ENCODE results near the gene FRYL. TPM values are rescaled to one million over a fixed set of nuclear protein-coding genes. Genes with fewer than 3 reads are reported as not detected.
"Not testable (repeated sequence)": the region's sequence is repeated elsewhere in the genome, so short reads cannot be mapped to it uniquely, and the experiment has no call there.

FRYL gene
- 10 to 100 TPM; 27.0 to 61.3 (median 36.3) TPM for total RNA-seq
- polyA plus RNA-seq = 10 to 100 TPM; 12.3 to 18.7 TPM
- long read RNA-seq, donor 1, full-length matches to known transcripts = 1 of 10 reads
- long read RNA-seq, donor 1, partial matches to known transcripts = 4 of 10 reads
- long read RNA-seq, donor 1, other reads (novel, unspliced or antisense) = 5 of 10 reads
- long read RNA-seq, donor 2, partial matches to known transcripts = 16 of 19 reads
- long read RNA-seq, donor 2, other reads (novel, unspliced or antisense) = 3 of 19 reads
- long read RNA-seq, donor 3, partial matches to known transcripts = 3 of 9 reads
- long read RNA-seq, donor 3, other reads (novel, unspliced or antisense) = 6 of 9 reads

DNA sequence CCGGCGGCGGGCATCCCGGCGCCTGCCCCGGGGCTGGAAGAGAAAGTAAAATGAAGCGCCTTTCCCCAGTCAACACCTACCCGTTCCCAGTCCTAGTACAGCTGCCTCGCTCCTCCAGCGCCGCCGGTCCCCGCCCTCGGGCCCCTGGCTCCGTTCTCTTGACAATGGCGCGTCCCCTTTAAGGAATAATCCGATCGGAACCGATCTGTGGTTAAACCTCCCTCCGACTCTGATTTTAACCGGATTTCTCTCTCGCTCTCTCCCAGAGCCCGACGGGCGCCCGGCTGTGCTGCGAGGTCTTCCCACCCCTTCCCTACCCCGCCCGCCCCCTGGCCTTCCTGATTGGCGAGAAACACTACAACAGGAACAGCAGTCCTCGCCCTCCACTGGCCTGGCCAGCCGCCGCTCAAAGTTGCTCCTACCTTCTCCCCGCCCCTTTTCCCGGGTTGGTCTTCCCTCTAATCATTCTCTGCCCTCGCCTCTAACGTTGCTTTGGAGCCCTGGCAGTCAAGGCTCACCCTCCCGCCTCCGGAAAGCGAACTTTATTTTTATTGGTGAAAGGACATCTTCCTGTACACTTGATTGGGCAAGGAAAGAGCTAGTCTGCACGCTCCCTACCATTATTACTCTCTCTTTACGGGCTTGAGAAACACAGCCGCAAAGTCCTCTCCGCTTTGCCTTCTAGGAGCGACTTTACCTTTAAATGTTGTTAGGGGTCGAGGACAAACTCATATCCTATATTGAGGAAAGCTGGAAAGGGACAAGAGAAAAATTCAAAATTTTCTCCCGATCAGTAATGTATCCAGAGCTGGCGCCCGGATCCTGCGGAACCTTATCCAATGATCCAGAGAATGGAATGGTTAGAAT is at the start of gene FRYL:
FRYL (minus strand) TSS at position 282 of the 867 bp plus-strand sequence. CDS start 145,869 bp downstream, outside the sequence.
- H3K4me1 ChIP-seq = peaks cover 4 to 41% (median 33%) of the 10 kb centered on the region in 12 donors
- H3K27ac ChIP-seq = peak within 1 kb of the TSS; percentile 91 to 98 (median 97)
- intact Hi-C loops (cut with DNase I) = loop anchor here (1.0 to 10.0 kb wide), 18 partner anchors 17 to 205 kb away; partner anchors contain the start of genes OCIAD1 (in 9 of the 10) and OCIAD2 (in 2 of the 10)
- no peaks in the 10 kb centered on the region for H3K27me3 ChIP-seq
- peak within 1 kb of the TSS; percentile 71 to 99 (median 94) for H3K4me3 ChIP-seq
- ATAC-seq (peak; percentile 94 to 98 (median 98)), DNase-seq (peak; percentile 99 to 100 (median 100))
- peak in 1 of 2 donors; percentile 76 for TF ChIP-seq POLR2A (IDR thresholded peaks at IDR 0.05)
- TF ChIP-seq, protein P1, sequence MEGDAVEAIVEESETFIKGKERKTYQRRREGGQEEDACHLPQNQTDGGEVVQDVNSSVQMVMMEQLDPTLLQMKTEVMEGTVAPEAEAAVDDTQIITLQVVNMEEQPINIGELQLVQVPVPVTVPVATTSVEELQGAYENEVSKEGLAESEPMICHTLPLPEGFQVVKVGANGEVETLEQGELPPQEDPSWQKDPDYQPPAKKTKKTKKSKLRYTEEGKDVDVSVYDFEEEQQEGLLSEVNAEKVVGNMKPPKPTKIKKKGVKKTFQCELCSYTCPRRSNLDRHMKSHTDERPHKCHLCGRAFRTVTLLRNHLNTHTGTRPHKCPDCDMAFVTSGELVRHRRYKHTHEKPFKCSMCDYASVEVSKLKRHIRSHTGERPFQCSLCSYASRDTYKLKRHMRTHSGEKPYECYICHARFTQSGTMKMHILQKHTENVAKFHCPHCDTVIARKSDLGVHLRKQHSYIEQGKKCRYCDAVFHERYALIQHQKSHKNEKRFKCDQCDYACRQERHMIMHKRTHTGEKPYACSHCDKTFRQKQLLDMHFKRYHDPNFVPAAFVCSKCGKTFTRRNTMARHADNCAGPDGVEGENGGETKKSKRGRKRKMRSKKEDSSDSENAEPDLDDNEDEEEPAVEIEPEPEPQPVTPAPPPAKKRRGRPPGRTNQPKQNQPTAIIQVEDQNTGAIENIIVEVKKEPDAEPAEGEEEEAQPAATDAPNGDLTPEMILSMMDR (IDR thresholded peaks at IDR 0.05) = no peak
- no peaks in the 10 kb centered on the region for H3K36me3 ChIP-seq
- H3K9me3 ChIP-seq = no peaks in the 10 kb centered on the region
- WGBS, 4 donors = 0 to 1% (median 1%) methylated on average over 43 to 51 of the region's 51 CpGs

DNA sequence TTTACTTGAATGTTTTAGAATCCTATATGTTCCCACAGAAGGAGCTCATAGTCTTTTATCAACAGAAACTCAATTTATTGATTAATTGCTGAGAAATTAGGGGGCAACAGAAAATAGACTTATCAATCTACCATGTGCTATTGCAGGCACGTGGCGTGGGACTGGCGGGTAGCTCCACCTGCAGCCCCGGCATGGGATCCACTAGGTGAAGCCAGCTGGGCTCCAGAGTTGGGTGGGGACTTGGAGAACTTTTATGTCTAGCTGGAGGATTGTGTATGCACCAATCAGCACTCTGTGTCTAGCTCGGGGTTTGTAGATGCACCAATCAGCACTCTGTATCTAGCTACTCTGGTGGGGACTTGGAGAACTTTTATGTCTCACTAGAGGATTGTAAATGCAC is 47.5 kb upstream of the FRYL start:
- Histone ChIP-seq H3K27me3 (no peaks in the 10 kb centered on the region), H3K27ac (no peak overlapping the region), H3K9me3 (no peaks in the 10 kb centered on the region), H3K4me3 (no peak overlapping the region), H3K36me3 (peaks cover 0 to 3% (median 0%) of the 10 kb centered on the region in 9 donors), H3K4me1 (peaks cover 0 to 14% (median 9%) of the 10 kb centered on the region in 12 donors)
- intact Hi-C loops (cut with DNase I) = no loop called here
- DNase-seq (no peak), ATAC-seq (no peak)
- TF ChIP-seq POLR2A (IDR thresholded peaks at IDR 0.05) = no peak
- TF ChIP-seq, protein P1 (IDR thresholded peaks at IDR 0.05) = no peak
- 92 to 93% (median 93%) methylated on average over 5 of the region's 5 CpGs for WGBS, 4 donors

DNA sequence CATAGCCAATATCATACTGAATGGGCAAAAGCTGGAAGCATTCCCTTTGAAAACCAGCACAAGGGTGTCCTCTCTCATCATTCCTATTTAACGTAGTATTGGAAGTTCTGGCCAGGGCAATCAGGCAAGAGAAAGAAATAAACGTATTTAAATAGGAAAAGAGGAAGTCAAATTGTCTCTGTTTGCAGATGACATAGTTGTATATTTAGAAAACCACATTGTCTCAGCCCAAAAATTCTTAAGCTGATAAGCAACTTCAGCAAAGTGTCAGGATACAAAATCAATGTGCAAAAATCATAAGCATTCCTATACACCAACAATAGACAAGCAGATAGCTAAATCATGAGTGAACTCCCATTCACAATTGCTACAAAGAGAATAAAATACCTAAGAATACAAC is 41.4 kb upstream of the FRYL start:
- 53 to 66% (median 59%) methylated on average over 2 of the region's 2 CpGs for WGBS, 4 donors
- intact Hi-C loops (cut with DNase I) = not testable (repeated sequence)

DNA sequence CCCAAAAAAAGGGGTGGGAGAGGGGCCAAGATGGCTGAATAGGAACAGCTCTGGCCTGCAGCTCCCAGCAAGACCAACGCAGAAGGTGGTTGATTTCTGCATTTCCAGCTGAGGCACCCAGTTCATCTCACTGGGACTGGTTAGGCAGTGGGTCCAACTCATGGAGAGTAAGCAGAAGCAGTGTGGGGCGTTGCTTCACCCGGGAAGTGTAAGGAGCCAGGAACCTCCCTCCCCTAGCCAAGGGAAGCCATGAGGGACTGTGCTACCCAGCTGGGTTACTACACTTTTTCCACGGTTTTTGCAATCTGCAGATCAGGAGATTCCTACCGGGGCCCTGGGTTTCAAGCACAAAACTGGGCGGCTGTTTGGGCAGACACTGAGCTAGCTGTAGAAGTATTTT is 36.9 kb upstream of the FRYL start:
- TF ChIP-seq POLR2A (IDR thresholded peaks at IDR 0.05) = no peak
- Histone ChIP-seq H3K4me1 (no peaks in the 10 kb centered on the region), H3K9me3 (peaks cover 0 to 6% (median 0%) of the 10 kb centered on the region in 12 donors), H3K27me3 (peaks cover 0 to 10% (median 0%) of the 10 kb centered on the region in 9 donors), H3K27ac (no peak overlapping the region), H3K4me3 (no peak overlapping the region), H3K36me3 (no peaks in the 10 kb centered on the region)
- ATAC-seq (no peak), DNase-seq (no peak)
- intact Hi-C loops (cut with DNase I) = no loop called here
- 88 to 93% (median 90%) methylated on average over 6 of the region's 6 CpGs for WGBS, 4 donors

More for the DNA sequence above, 41.4 kb upstream of the FRYL start:
- not testable (repeated sequence) for H3K27me3 ChIP-seq, H3K4me3 ChIP-seq, H3K36me3 ChIP-seq, DNase-seq, H3K4me1 ChIP-seq, H3K27ac ChIP-seq, H3K9me3 ChIP-seq, ATAC-seq

DNA sequence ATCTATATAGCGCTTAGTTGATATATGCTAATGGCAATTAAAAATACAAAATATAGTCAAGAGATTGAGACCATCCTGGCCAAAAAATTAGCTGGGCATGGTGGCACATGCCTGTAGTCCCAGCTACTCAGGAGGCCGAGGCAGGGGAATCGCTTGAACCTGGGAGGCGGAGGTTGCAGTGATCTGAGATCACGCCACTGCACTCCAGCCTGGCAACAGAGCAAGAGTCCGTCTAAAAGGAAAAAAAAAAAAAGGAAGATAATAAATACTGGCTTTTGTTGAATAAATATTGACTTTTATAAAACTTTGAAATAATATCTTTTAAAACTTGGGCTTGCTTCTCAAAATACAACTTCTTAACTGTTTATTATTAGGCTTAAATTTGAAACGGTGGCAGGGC is 36.2 kb upstream of the FRYL start:
- H3K9me3 ChIP-seq; H3K4me1 ChIP-seq; DNase-seq; H3K36me3 ChIP-seq; H3K27me3 ChIP-seq; H3K4me3 ChIP-seq; H3K27ac ChIP-seq; intact Hi-C loops (cut with DNase I); ATAC-seq: not testable (repeated sequence)
- 91 to 95% (median 93%) methylated on average over 7 of the region's 7 CpGs for WGBS, 4 donors
